C4-2B (cell line): ENCODE data around the gene MBLAC1.

ENCODE experiments used
- CTCF ChIP-seq: fragments of 450-650 bp; conservative IDR thresholded peaks from 2 replicates; pipeline ENCODE4 v1.5.1; 2017; ENCODE audit warnings: mild to moderate bottlenecking
- ZFX ChIP-seq: fragments of 450-650 bp; IDR thresholded peaks from 2 replicates; pipeline ENCODE4 v1.6.1; 2017

GRCh38 chr7:100115026-100115425, 11.7 kb upstream of the MBLAC1 start:
- TF ChIP-seq CTCF, result no peak
- no peak for TF ChIP-seq ZFX
